GM12878 (cell line): Measurements from ENCODE around the gene CHP2.

Experiments used
- BACH1 ChIP-seq: fragments of 450-650 bp; IDR thresholded peaks from 2 replicates; pipeline ENCODE4 v1.6.1; 2017; ENCODE audit warnings: mild to moderate bottlenecking, borderline replicate concordance
- BCL3 ChIP-seq: IDR thresholded peaks from 2 replicates; pipeline ENCODE4 v1.6.1; 2011; ENCODE audit warnings: borderline replicate concordance, low read depth, mild to moderate bottlenecking, moderate library complexity, low read length; ENCODE audit not compliant: insufficient read depth, poor library complexity, severe bottlenecking
- BRCA1 ChIP-seq: IDR thresholded peaks from 2 replicates; pipeline ENCODE4 v1.6.1; 2011; ENCODE audit warnings: low read depth, low read length, improper control_type of control experiment
- CEBPB ChIP-seq, 2 experiments: fragments of 150-350 bp in 1 of 2; IDR thresholded peaks; 2 replicates each; pipeline ENCODE4 v1.6.1; 2012 to 2014; ENCODE audit warnings: low read depth in 2 of 2, low read length in 2 of 2, borderline replicate concordance in 1 of 2, inconsistent platforms in 1 of 2
- CREB1 ChIP-seq: IDR thresholded peaks from 2 replicates; pipeline ENCODE4 v1.6.1; 2012; ENCODE audit warnings: low read depth, mild to moderate bottlenecking, inconsistent platforms
- CTCF ChIP-seq, 3 experiments: IDR thresholded peaks in 2 of 3; conservative IDR thresholded peaks in 1 of 3; 2 replicates each; pipeline ENCODE4 v1.5.1; 2011; ENCODE audit warnings: low read depth in 3 of 3, low read length in 3 of 3, mild to moderate bottlenecking in 3 of 3, control low read depth in 2 of 3, moderate library complexity in 2 of 3, inconsistent platforms in 1 of 3, mixed read lengths in 1 of 3; ENCODE audit not compliant: control insufficient read depth in 2 of 3, insufficient read depth in 1 of 3; ENCODE audit errors: extremely low read depth in 1 of 3
- ELK1 ChIP-seq: IDR thresholded peaks from 2 replicates; pipeline ENCODE4 v1.6.1; 2012; ENCODE audit warnings: low read depth, low read length, improper control_type of control experiment
- EZH2 ChIP-seq: IDR thresholded peaks from 2 replicates; pipeline ENCODE4 v1.6.1; 2012; ENCODE audit warnings: low read depth, mild to moderate bottlenecking, control low read depth, inconsistent platforms, low read length, borderline replicate concordance; ENCODE audit not compliant: control insufficient read depth
- JUNB ChIP-seq: IDR thresholded peaks from 2 replicates; pipeline ENCODE4 v1.6.1; 2016; ENCODE audit warnings: antibody characterized with exemption, mild to moderate bottlenecking
- POLR2A ChIP-seq: IDR thresholded peaks from 2 replicates; pipeline ENCODE4 v1.6.1; 2011; ENCODE audit warnings: low read depth, mild to moderate bottlenecking, low read length
- POLR2AphosphoS5 ChIP-seq: IDR thresholded peaks from 2 replicates; pipeline ENCODE4 v1.6.1; 2011; ENCODE audit warnings: mild to moderate bottlenecking, low read length, inconsistent platforms
- USF1 ChIP-seq: IDR thresholded peaks from 2 replicates; pipeline ENCODE4 v1.6.1; 2011; ENCODE audit warnings: borderline replicate concordance, low read depth, mild to moderate bottlenecking, moderate library complexity, mixed read lengths, low read length; ENCODE audit not compliant: insufficient read depth; ENCODE audit errors: extremely low read length
- ZNF384 ChIP-seq: IDR thresholded peaks from 2 replicates; pipeline ENCODE4 v1.6.1; 2012; ENCODE audit warnings: low read depth, mild to moderate bottlenecking, low read length, improper control_type of control experiment, borderline replicate concordance

- no peak for TF ChIP-seq USF1
- TF ChIP-seq ELK1, result no peak
- TF ChIP-seq POLR2AphosphoS5, result no peak
- TF ChIP-seq JUNB, result no peak
- no peak for TF ChIP-seq BRCA1
- no peak for TF ChIP-seq POLR2A
- TF ChIP-seq CTCF (IDR thresholded peaks at IDR 0.05 in 2 of 3, conservative IDR thresholded peaks at IDR 0.05 in 1 of 3; ENCODE audit: control insufficient read depth in 2 of 3, extremely low read depth in 1 of 3, insufficient read depth in 1 of 3, low read depth in 3 of 3, low read length in 3 of 3), result no peak
- no peak for TF ChIP-seq EZH2
- no peak for TF ChIP-seq ZNF384
- TF ChIP-seq CREB1, result no peak
- TF ChIP-seq BACH1, result no peak
- TF ChIP-seq BCL3, result no peak
- no peak for TF ChIP-seq CEBPB (IDR thresholded peaks at IDR 0.05; ENCODE audit: borderline replicate concordance in 1 of 2, low read depth in 2 of 2, low read length in 2 of 2)
Measured at GRCh38 chr16:23728112-23728477, 26.7 kb upstream of the CHP2 start.
